HG02981 (cell line): ENCODE measurements around the gene SMARCD3.

Source experiments
- ATAC-seq: cut with Tn5 transposase; IDR thresholded peaks from one replicate; pipeline ENCODE4 v1.9.1; 2021; ENCODE audit warnings: mild to moderate bottlenecking, moderate library complexity; ENCODE audit not compliant: unreplicated experiment

Gene SMARCD3

GRCh38 chr7:151273651-151274390, 25.3 kb upstream of the SMARCD3 start:
- no peak for ATAC-seq

DNA sequence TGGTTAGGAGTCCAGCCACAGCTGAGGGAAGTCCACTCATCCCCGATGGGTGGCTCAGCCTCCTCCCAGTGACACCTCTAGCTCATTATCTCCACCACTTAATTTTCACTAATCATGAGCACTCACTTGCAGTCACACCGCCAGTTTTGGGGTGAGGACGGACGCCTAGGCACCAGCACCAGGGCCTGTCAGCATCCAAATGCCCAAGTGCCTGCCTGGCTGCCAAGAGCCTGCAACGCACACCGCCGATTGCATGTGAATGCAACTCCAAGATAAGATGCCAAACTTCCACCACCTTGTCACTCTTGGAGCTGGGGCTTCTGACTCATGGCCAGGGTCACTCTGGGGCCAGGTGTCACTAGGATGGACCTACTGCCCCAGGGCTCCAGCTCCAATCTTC, 24.4 kb upstream of the SMARCD3 start:
- no peak for ATAC-seq

GRCh38 chr7:151272405-151272804, 23.9 kb upstream of the SMARCD3 start:
- ATAC-seq = no peak

DNA sequence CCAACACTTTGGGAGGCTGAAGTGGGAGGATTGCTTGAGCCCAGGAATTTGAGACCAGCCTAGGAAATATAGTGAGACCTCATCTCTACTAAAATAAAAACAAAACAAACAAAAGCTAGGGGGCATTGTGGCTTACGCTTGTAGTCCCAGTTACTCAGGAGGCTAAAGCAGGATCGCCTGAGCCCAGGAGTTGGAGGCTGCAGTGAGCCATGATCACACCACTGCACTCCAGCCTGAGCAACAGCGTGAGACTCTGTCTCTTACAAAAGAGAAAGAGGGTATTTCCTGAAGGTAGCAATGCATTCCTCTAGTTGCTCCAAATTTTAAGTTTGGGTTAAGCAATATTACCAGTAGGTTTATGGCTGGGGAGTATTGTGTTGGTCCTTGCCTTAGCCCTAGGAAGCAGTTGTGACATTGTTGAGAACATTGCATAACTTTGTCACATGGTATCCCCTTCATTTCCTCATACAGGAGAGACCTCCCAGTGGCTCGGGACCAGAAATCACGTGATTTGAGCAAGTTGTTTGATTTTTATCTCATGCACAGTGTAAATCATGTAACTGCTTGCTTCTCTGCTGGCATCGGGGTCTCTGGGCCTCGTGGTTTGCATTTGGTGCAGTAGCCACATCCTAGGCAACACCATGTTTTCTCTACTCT, 23.3 kb upstream of the SMARCD3 start:
- no peak for ATAC-seq

GRCh38 chr7:151269511-151269910, 21.0 kb upstream of the SMARCD3 start:
- ATAC-seq = no peak

GRCh38 chr7:151265351-151265931, 16.9 kb upstream of the SMARCD3 start:
- no peak for ATAC-seq

DNA sequence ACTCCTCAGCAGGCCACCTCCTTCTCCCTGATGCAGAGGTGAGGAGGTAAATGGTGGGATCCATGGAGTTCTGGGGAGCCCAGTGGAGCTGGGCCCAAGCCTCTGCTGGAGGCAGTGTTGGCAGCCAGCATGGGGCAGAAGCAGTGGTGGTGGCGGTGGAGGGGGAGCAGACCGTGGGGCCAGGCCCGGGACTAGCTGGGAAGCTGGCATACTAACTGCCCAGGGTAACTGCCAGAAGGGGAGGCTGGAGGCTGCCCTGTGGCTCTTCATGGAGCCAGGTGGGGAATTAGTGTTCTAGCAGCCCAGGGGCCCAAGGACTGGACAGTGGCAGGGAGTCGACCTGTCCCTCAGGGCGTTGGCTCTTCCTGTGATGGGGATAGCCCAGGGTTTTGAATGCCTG, 16.1 kb upstream of the SMARCD3 start:
- ATAC-seq = no peak

GRCh38 chr7:151261529-151261928, 13.0 kb upstream of the SMARCD3 start:
- no peak for ATAC-seq

- ATAC-seq = no peak
Observed at GRCh38 chr7:151260883-151261282, 12.4 kb upstream of the SMARCD3 start.

DNA sequence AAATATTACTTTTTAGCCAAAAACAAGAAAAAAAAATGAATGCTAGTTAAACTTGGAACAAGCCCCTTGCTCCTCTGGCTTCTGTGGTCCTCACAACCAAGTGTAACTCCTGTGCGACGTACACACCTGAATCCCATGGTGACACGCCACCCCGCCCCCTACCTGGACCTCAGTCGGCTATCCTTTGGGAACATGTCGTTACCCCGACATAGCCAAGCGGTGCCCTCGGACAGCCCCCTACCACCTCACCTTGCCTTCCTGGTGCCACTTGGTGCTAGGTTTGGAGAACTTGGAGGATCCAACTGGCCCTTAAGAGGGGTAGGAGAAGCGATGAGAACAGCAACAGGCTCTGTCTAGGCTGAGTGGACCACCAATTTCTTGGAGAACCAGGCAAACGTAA, 12.0 kb upstream of the SMARCD3 start:
- ATAC-seq = no peak

GRCh38 chr7:151257990-151258389, 9.5 kb upstream of the SMARCD3 start:
- ATAC-seq = no peak

DNA sequence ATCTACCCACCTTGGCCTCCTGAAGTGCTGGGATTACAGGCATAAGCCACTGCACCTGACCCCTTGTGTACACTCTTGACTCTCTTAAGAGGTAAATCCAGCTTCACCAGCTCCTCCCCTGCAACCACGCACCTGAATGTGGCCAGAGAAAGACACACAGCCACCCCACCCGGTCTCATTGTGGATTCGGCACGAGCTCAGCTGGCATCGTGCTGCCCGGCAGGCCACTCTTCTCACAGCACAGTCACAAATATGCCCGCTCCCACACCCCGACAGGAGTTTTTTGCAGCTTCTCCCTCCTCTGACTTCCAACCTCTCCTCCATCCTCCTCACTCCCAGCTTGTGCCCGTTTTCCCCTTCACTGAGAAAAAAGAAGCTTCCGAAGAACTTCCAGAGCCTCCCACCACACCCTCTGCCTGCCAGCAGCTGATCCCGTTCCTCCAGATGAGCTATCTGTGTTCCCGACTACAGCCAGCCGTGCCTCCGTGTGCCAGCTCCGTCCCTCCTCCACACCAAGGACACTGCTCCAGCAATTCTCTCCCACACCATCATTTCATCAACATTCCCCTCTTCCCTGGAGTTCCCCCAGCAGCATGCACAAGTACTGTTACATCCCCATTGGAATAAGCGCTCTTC, 8.0 kb upstream of the SMARCD3 start:
- no peak for ATAC-seq

DNA sequence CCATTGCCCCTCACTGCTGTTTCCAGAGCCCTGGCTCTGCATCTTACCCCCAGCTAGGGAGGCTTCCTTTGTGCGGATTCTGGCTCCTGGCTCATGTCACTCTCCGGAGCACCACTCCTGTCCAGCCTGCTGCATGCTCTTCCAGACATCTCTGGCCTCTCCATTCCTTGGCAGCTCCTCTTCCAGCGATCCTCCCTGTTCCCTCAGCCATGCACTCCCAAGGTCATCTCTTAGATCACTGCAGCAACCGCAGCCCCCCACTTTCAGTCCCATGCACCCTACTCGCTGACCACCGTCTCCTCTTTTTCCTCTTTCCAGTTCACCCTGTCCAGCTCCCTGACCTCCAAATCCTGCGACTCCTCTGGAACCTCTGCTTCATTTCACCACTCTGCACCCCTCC, 6.9 kb upstream of the SMARCD3 start:
- no peak for ATAC-seq

DNA sequence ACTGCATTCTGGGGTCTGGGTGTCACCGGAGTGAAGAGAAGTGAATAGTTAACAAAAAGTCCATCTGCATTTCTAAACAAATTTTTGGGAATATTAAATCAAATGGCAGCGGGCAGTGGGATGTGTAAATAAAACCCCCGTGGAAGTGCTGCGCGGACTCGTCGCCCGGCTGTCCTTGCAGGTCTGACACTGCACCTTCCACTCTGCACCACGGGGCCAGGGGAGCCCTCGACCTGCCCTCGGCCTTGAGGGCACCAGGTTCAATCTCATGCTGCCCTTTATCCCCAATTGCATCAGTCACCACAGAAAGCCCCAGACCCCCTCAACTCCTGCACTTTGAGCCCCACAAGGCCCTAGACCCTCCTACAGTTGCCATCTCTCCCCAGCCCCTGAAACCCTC, 6.4 kb upstream of the SMARCD3 start:
- ATAC-seq = no peak

GRCh38 chr7:151254316-151254715, 5.8 kb upstream of the SMARCD3 start:
- ATAC-seq = no peak

GRCh38 chr7:151252961-151253711, 4.6 kb upstream of the SMARCD3 start:
- no peak for ATAC-seq

DNA sequence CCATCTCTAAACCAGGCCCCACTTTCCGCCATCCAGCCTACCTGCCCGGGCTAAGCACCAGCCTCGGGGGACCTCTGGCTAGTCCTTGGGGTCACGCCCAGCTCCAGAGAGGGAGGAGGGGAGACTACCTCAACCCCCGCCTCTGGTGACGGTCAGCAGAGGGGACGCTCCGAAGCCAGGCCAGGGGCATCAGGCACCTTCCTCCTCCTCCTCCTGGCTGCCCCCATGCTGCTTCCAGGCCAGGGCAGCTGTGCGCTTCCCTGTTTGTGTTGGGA, 4.0 kb upstream of the SMARCD3 start:
- no peak for ATAC-seq

DNA sequence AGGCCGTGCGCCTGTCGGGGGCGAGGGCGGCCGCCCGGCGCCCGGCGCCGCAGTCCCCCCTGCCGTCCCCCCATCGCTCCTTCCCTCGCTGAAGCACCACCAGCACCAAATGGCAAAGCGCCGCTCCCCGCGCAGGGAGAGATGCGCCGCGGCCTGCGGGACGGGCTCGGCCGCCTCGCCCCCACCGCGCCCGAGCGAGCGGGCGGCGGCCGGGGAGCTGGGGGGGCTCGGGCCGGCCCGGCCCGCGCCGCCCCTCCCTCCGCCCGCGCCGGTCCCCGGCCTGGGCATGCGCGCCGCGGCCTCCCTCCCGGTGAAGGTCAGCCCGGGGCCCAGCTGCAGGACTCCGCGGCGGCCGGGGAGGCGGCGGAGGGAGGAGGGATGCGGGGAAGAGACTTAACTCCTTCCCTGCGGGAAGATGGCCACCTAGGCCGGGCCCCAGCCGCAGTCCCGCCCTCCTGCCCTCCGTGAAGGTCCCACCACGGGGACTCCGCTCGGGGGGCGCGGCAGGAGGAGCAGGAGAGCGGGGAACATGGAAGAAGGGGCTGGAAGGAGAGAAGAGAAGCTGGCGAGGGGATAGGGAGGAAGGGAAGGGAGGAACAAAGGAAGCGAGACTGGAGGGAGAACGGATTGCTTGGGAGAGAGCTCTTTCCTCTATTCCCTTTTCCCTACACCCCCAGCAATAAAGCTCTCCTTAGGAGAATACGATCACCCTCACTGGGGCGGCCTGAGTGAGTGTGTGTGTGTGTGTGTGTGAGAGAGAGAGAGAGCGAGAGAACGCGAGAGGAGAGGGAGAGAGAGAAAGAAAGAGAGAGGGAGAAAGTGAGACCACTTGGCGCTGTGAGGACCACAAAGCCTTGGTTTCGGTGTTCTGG, 3.4 kb upstream of the SMARCD3 start:
- no peak for ATAC-seq

DNA sequence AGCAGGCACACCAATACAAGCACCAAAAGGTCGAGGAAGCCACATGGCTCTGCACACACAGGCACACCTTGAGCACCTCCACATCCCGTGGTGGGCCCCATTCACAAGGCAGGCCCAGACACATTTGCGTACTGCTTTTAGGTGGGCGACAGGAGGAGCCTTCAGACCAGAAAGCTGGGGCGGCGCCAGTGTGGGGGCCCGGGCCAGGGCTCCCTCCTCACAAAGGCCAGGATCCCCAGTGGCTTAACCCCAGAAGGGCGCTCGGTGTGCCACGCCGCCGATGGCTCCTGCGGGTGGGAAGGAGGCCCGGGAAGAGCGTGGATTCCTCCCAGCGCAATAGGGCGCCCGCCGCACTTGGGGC, 2.8 kb upstream of the SMARCD3 start:
- no peak for ATAC-seq
